ENCODE results near the gene TBX15.

GRCh38 chr1:119004129-119004527 lies 16.0 kb upstream of the TBX15 start:
- TF ChIP-seq CTCF (IDR thresholded peaks at IDR 0.05; ENCODE audit: insufficient read depth, low read length, poor library complexity, severe bottlenecking), result no peak
- no peak for TF ChIP-seq EZH2phosphoT487 (conservative IDR thresholded peaks at IDR 0.05; ENCODE audit: low read length)

Data from SU-DHL-6 (cell line).